Measurements from ENCODE around the gene GALNT9.
"Not testable (repeated sequence)": the region's sequence is repeated elsewhere in the genome, so short reads cannot be mapped to it uniquely, and the experiment has no call there.

The GALNT9 gene

DNA sequence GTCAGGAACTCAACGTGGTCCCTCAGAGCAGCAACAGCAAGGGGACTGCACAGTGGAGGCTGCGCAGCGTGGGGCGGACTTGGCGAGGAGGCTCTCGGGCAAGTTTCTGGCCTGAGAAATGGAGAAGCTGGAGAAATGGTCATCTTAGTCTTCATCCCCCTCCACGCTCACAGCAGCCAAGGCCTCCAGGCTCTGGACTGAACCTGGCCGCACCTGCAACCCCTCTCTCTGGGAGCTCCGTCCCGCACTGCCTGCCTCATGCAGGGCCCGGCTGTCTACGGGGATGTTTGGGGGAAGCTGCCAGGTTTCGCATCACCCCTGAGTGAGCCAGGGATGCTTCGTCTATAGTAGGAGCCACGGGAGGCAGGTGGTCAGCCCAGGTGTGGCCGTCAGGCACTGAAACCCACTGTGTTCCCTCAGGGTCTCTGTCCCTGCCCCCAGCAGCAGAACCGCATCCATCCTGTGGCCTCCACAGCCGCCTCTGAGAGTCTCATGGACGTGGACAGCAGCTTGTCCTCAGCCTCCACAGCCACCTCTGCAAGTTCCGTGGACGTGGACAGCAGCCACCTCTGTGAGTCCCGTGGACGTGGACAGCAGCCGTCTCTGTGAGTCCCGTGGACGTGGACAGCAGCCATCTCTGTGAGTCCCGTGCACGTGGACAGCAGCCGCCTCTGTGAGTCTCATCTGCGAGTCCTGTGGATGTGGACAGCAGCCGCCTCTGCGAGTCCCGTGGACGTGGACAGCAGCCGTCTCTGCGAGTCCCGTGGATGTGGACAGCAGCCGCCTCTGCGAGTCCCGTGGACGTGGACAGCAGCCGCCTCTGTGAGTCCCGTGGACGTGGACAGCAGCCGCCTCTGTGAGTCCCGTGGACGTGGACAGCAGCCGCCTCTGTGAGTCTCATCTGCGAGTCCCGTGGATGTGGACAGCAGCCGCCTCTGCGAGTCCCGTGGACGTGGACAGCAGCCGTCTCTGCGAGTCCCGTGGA, 29.1 kb upstream of the GALNT9 start:
- DNase-seq = not testable (repeated sequence)

DNA sequence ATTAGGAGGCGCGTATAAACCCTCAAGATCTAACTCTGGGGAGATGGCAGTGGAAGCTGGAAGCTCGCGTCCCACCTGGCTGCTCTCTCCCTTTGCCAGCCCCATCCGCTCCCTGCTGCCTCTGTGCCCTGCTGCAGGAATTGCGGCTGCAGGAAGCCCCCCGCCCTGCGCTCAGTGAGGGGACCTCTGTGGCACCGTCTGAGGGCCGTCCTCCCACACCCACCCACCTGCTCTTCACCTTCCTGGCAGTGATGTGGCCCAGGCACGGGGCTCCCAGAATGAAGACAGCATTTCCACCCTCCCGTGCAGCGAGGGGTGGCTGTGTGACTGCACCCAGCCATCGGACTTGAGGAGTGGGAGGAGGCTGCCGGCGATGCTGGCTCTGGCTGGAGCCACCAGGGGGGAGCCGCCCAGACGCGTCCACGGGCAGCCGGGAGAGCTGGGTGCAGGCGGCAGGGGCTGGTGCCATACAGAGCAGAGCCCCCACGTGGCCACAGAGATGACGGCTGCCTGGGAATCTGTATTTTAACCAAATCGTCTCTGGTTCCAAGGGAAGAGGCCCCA, 28.3 kb upstream of the GALNT9 start:
- no peak for DNase-seq

DNA sequence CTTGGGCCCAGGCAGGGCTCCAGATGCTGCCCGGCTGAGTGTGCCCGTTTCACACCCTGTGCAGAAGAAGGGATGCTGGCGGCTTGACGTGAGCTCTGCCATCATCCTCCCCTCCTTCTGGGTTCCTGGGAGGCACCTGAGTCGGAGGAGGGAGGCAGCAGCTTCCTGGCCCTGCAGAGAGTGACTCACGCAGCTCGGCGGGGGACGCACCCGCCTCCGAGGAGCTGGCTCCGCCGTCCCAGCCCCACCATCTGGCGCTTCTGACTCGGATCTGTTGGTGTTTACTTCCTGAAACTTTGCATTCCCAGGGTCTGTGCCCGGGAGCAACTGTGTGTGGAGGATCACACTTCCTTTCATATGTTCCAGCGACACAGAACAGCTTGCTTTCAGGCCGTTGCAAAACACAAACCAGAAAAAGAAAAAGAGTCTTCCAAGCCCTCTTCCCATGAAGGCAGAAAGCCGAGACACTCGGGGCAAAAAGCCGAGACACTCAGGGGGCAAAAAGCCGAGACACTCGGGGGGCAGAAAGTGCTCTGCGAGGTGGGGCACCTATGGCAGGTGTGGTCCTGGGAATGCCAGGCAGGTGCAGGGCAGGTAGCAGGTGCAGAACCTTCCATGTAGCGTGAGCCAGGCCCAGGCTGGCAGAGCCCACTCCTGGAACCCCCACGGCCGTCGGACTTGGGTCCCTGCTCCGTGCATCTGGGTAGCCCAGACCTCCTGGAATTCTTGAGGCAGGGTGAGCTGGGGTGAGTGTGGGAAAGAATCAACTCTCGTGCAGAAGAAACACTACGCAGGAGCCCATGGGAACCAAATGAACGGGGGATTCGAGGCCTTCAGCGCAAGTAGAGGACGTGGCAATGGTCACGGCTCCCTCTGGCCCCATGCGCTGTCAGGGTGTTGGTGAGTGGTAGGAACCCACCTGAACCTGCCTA, 27.6 kb upstream of the GALNT9 start:
- no peak for DNase-seq

- DNase-seq = no peak
These were observed 26.6 kb upstream of the GALNT9 start for GRCh38 chr12:132355742-132356681.

- no peak for DNase-seq
These were observed 25.7 kb upstream of the GALNT9 start for GRCh38 chr12:132354982-132355680.

DNA sequence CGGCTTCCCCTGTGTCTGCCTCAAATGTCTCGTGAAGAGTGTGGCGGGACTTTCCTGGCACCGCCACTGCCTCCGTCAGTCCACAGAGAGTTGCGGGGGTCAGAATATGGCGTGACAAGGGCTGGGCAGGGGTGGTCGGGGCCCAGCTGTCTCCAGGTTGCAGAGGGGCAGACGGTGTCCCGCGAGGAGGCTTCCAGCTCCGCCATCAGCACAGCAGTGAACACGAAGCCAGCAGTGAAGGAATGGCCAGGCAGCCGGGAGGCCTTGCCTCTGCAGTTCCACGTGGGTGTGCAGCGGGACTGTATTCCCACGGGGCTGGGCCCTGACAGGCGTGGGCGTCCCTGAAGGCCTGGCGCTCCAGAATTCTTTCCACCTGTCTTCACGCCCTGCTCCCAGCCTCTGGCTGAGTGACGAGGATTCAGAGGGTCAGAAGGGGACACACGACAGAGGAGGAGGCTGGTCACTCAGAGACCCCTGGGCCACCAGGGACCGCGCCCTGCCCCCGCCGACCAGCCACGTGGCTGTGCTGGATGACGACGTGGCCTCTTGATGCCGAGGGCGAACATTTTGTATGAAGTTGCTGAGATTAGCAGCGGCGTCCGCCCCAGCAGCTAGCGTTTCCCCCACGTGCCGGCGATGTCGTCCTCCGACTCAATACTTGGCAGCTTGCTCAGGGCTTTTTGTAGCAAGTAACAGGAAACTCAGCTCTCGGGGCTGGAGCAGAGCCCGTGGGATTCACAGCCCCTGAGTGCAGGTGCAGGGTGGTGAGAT, 25.0 kb upstream of the GALNT9 start:
- DNase-seq = no peak

GRCh38 chr12:132353811-132354210, 24.4 kb upstream of the GALNT9 start:
- no peak for DNase-seq

DNA sequence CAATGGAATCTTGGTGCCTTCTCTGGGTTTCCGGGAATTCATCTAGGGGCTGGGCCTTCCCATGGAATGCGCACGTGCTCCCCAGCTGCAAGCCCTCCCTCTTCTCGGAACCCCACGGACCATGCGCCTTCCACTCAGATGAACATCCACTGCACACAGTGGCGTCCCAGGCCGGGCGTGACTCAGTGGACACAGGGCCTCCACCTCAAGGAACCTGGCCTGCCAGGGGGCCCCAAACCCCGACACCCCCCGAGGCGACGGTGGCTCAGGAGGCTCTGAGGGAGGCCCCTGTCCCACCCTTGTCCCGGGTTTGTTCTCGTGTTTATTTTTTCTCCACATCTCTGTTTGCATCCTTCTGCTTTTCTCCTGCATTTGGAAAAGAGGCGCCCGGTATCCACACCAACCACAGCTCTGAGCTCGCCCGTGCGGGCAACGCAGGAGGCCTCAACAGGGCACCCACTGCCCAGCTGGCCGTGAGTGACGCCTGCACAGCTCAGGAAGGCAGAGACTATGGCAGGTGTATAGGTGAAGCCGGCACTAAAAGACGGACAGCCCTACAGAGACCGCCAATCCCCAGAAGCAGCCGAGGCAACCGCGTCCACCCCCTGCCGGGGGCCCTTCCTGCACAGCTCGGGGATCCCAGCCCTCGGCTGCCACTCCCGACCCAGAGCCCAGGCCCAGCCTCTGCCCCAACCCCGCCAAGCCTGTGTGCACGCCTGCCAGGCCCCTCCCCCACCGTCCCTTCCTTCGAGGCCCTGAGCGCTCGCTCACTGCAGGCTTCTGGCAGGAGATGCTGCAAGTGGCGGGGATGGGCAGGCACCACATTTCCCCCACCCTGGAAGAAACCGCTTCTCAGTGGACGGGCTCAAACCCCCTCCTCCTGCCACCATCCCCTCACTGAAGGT, 23.8 kb upstream of the GALNT9 start:
- DNase-seq = no peak

DNA sequence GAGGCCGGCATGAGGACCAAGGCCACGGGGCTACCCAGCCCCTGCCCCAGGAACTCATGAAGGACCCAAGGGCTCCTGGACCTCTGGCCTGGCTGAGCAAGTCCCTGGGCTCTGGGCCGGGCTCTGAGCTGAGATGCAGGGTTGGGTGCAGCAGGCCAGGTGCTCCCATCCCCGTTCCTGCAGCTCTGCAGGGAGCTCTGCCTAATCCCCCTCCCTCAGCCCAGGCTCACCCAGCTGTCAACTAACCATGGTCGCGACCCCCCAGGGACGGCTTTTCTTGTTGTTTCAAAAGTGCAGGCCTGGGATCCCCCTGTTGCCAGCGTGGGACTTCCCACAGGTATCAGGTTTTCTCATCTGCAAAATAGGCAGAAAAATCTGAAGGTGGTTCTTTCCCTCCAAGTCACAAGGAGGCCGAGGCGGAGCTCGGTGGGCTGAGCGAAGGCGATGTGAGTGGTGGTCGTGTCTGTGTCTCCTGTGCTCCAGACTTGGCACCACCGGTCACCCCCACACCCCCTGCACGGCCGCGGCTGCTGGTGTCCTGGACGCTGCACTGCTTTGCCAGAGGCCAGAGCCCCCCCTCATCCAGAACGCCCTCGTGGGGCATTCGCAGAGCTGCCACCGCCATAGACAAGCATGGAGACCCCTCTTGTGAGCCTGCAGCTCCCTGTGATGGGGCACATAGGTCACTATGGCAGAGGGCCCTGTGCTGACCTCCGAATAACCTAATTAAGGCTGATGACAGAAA, 22.5 kb upstream of the GALNT9 start:
- DNase-seq = no peak

DNA sequence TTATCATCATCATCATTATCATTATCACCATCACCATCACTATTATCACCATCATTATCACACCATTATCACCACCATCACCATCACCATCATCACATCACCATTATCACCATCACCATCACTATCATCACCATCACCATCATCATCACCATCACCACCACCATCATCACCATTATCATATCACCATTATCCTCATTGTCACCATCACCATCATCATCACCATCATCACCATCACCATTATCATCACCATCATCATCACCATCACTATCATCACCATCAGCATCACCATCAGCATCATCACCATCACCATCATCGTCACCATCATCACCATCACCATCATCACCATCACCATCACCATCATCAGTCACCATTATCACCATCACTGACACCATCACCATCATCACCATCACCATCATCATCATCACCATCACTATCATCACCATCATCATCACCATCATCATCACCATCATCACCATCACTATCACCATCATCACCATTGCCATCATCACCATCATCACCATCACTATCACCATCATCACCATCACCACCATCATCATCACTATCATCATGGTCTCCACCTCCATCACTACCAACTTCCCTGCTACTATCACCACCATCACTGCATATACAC, 20.2 kb upstream of the GALNT9 start:
- DNase-seq = no peak

GRCh38 chr12:132348176-132348575, 18.8 kb upstream of the GALNT9 start:
- DNase-seq = no peak

GRCh38 chr12:132347176-132347855, 17.9 kb upstream of the GALNT9 start:
- DNase-seq = no peak

DNA sequence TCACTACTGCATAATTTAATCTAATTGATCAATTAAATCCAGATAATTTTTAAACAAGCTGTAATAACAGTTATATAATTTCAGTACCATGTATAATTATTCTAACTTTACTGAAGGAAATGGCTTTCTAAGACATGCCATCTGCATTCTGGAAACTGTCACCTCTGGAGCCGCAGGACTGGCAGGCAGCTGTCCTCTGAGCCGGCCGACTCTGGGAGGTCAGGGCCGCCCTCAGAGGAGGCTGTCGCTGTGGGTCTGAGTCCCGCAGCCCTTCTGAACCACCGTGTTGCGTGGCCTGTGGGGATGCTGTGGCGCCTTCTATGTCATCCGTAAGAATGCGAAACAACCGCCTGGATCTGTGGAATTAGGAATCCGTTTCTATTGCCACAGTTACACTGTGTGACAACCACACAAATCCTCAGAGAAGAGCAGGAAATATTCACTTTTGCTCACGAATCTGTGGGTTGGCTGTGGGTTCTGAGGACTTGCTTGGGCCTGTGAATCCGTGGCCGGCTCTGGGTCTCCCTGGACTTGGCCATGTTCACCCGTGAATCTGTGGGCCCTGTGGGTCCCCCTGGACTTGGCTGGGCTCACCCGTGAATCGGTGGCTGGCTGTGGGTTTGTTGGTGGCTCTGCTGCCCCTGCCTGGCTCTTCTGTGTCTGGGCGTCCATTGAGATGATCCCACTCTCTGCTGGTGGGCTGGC, 17.2 kb upstream of the GALNT9 start:
- DNase-seq = no peak

- DNase-seq = no peak
These were observed 16.3 kb upstream of the GALNT9 start for GRCh38 chr12:132345561-132346200.

- no peak for DNase-seq
These were observed 15.7 kb upstream of the GALNT9 start for GRCh38 chr12:132345126-132345525.

GRCh38 chr12:132344601-132345000, 15.2 kb upstream of the GALNT9 start:
- DNase-seq = no peak

Measured in NCI-H187 (cell line).